Liver (tissue), 9 donors: ENCODE measurements around the gene ANKRD6. TPM values are rescaled to one million over a fixed set of nuclear protein-coding genes. Genes with fewer than 3 reads are reported as not detected.

Experiments
- DNase-seq: peaks from one replicate; pipeline ENCODE4 v3.0.0-alpha.2; 2017; ENCODE audit warnings: low spot score
- H3K27ac ChIP-seq, 2 donors: one replicate each; pipeline ENCODE4 v1.7.0; 2013; ENCODE audit warnings: inconsistent platforms in 2 of 2, low read length in 2 of 2, control low read depth in 1 of 2, low read depth in 1 of 2, mild to moderate bottlenecking in 1 of 2
- H3K27me3 ChIP-seq, 4 donors: one replicate each; pipeline versions ENCODE4 v1.6.1 to v1.7.0; 2013; ENCODE audit warnings: low read length in 3 of 4, inconsistent platforms in 1 of 4, mild to moderate bottlenecking in 1 of 4, moderate library complexity in 1 of 4; ENCODE audit not compliant: control insufficient read depth in 4 of 4, insufficient read depth in 4 of 4
- H3K36me3 ChIP-seq, 4 donors: one replicate each; pipeline versions ENCODE4 v1.6.1 to v1.7.0; 2013; ENCODE audit warnings: low read length in 3 of 4, mild to moderate bottlenecking in 3 of 4, low read depth in 1 of 4, moderate library complexity in 1 of 4; ENCODE audit not compliant: control insufficient read depth in 4 of 4, insufficient read depth in 3 of 4
- H3K4me1 ChIP-seq, 4 donors: one replicate each; pipeline versions ENCODE4 v1.6.1 to v1.7.0; 2013; ENCODE audit warnings: low read length in 3 of 4, mild to moderate bottlenecking in 3 of 4, moderate library complexity in 1 of 4; ENCODE audit not compliant: control insufficient read depth in 4 of 4, insufficient read depth in 4 of 4
- H3K4me3 ChIP-seq, 3 donors: one replicate each; pipeline versions ENCODE4 v1.6.1 to v1.7.0; 2013; ENCODE audit warnings: low read length in 3 of 3, control low read depth in 1 of 3, low read depth in 1 of 3, mild to moderate bottlenecking in 1 of 3
- H3K9ac ChIP-seq, 2 donors: one replicate each; pipeline ENCODE4 v1.7.0; 2013; ENCODE audit warnings: low read length in 2 of 2, mild to moderate bottlenecking in 2 of 2, moderate library complexity in 2 of 2, control low read depth in 1 of 2, low read depth in 1 of 2
- H3K9me3 ChIP-seq, 4 donors: one replicate each; pipeline versions ENCODE4 v1.6.1 to v1.7.0; 2013; ENCODE audit warnings: low read length in 3 of 4; ENCODE audit not compliant: control insufficient read depth in 4 of 4
- FOXA2 ChIP-seq: IDR thresholded peaks from 2 replicates; pipeline ENCODE4 v1.6.1; 2016; ENCODE audit warnings: antibody characterized with exemption
- GABPA ChIP-seq, 2 donors: IDR thresholded peaks in 1 of 2; conservative IDR thresholded peaks in 1 of 2; 2 replicates each; pipeline ENCODE4 v1.6.1; 2016; ENCODE audit warnings: antibody characterized with exemption in 2 of 2, mild to moderate bottlenecking in 1 of 2, moderate library complexity in 1 of 2
- HNF4A ChIP-seq, 2 donors: conservative IDR thresholded peaks; 2 replicates each; pipeline ENCODE4 v1.6.1; 2016; ENCODE audit warnings: antibody characterized with exemption in 2 of 2, mild to moderate bottlenecking in 2 of 2
- HNF4G ChIP-seq: IDR thresholded peaks from 2 replicates; pipeline ENCODE4 v1.6.1; 2016; ENCODE audit warnings: antibody characterized with exemption
- RAD21 ChIP-seq, 2 donors: IDR thresholded peaks; 2 replicates each; pipeline ENCODE4 v1.6.1; 2016; ENCODE audit warnings: antibody characterized with exemption in 2 of 2, mild to moderate bottlenecking in 2 of 2
- RXRA ChIP-seq, 2 donors: IDR thresholded peaks; 2 replicates each; pipeline ENCODE4 v1.6.1; 2017 to 2018; ENCODE audit warnings: antibody characterized with exemption in 2 of 2, mild to moderate bottlenecking in 1 of 2
- SP1 ChIP-seq: IDR thresholded peaks from 2 replicates; pipeline ENCODE4 v1.6.1; 2018; ENCODE audit warnings: antibody characterized with exemption, mild to moderate bottlenecking
- WGBS: extraction: QIAGEN DNeasy Blood & Tissue Kit; methylation state at CpG from one replicate; pipeline ENCODE4 v1.1.7; 2013; 5-methylcytosine and 5-hydroxymethylcytosine counted together
- polyA plus RNA-seq, 2 donors: library from polyadenylated mRNA; stranded (reverse) in 1 of 2; unstranded in 1 of 2; fragments of 200-250 nt in 1 of 2; fragments of >200 nt in 1 of 2; fragmentation: Nextera tagmentation in 1 of 2; extraction: Ambion mirVana in 1 of 2; gene quantifications; one replicate each; pipeline versions ENCODE4 v1.2.1 to v1.2.3, GENCODE V29; 2013 to 2015
- total RNA-seq, 2 donors: library from RNA; depleted of rRNA; stranded (reverse); fragments of >200 nt; gene quantifications; one replicate each; pipeline ENCODE4 v1.2.3, GENCODE V29; 2014
- TF ChIP-seq, protein P1 (sequence below): IDR thresholded peaks from 2 replicates; pipeline ENCODE4 v1.6.1; 2016; ENCODE audit warnings: antibody characterized with exemption, mild to moderate bottlenecking
- TF ChIP-seq, protein P2 (sequence below): IDR thresholded peaks from 2 replicates; pipeline ENCODE4 v1.6.1; 2016; ENCODE audit warnings: antibody characterized with exemption
- TF ChIP-seq, protein P3 (sequence below): fragments of 150-350 bp; IDR thresholded peaks from 2 replicates; pipeline ENCODE4 v1.5.1; 2017; ENCODE audit warnings: improper control_type of control experiment, low read depth, low read length; ENCODE audit not compliant: missing input control
- TF ChIP-seq, protein P4 (sequence below): IDR thresholded peaks from 2 replicates; pipeline ENCODE4 v1.6.1; 2016; ENCODE audit warnings: antibody characterized with exemption
- donor health status: healthy.
- donor health status: healthy.
- donor health status: healthy.
- donor health status: healthy.
- donor health status: healthy.

Gene ANKRD6
- total and polyA plus RNA-seq, 4 donors: 2.9 to 9.2 (median 3.8) TPM

DNA sequence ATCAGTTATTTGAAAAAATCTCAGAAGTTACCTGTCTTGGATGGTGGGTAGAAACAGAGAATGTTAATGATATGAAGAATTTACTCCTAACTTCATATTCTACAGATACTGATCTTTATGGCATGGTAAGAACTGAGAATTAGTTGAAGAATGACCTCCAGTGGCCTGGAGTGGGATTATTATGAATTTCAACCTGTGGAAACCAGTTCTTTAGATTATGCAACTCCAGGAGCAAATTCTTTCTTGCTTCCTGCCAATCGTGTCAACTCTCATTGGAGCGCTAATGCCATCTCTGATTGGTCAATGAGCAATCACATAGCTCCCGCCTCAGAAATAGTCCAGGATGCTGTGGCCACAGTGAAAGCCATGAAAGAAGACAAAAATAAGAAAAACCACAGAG, 165.0 kb downstream of the ANKRD6 start:
- Histone ChIP-seq H3K36me3 (no peaks in the 10 kb centered on the region), H3K27ac (no peak overlapping the region), H3K4me3 (no peak overlapping the region), H3K9me3 (no peaks in the 10 kb centered on the region), H3K4me1 (no peaks in the 10 kb centered on the region), H3K9ac (no peak overlapping the region), H3K27me3 (no peaks in the 10 kb centered on the region)
- no peak for DNase-seq
- 20% methylated on average over 3 of the region's 3 CpGs for WGBS
- TF ChIP-seq RAD21 (IDR thresholded peaks at IDR 0.05) (peak; percentile 87 to 93), HNF4A (conservative IDR thresholded peaks at IDR 0.05) (peak; percentile 38 to 56), GABPA (IDR thresholded peaks at IDR 0.05 in 1 of 2, conservative IDR thresholded peaks at IDR 0.05 in 1 of 2) (no peak), HNF4G (no peak), SP1 (peak; percentile 63), RXRA (IDR thresholded peaks at IDR 0.05) (peak; percentile 48 to 74)
- TF ChIP-seq, protein P1, sequence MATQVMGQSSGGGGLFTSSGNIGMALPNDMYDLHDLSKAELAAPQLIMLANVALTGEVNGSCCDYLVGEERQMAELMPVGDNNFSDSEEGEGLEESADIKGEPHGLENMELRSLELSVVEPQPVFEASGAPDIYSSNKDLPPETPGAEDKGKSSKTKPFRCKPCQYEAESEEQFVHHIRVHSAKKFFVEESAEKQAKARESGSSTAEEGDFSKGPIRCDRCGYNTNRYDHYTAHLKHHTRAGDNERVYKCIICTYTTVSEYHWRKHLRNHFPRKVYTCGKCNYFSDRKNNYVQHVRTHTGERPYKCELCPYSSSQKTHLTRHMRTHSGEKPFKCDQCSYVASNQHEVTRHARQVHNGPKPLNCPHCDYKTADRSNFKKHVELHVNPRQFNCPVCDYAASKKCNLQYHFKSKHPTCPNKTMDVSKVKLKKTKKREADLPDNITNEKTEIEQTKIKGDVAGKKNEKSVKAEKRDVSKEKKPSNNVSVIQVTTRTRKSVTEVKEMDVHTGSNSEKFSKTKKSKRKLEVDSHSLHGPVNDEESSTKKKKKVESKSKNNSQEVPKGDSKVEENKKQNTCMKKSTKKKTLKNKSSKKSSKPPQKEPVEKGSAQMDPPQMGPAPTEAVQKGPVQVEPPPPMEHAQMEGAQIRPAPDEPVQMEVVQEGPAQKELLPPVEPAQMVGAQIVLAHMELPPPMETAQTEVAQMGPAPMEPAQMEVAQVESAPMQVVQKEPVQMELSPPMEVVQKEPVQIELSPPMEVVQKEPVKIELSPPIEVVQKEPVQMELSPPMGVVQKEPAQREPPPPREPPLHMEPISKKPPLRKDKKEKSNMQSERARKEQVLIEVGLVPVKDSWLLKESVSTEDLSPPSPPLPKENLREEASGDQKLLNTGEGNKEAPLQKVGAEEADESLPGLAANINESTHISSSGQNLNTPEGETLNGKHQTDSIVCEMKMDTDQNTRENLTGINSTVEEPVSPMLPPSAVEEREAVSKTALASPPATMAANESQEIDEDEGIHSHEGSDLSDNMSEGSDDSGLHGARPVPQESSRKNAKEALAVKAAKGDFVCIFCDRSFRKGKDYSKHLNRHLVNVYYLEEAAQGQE: no peak
- TF ChIP-seq, protein P2, sequence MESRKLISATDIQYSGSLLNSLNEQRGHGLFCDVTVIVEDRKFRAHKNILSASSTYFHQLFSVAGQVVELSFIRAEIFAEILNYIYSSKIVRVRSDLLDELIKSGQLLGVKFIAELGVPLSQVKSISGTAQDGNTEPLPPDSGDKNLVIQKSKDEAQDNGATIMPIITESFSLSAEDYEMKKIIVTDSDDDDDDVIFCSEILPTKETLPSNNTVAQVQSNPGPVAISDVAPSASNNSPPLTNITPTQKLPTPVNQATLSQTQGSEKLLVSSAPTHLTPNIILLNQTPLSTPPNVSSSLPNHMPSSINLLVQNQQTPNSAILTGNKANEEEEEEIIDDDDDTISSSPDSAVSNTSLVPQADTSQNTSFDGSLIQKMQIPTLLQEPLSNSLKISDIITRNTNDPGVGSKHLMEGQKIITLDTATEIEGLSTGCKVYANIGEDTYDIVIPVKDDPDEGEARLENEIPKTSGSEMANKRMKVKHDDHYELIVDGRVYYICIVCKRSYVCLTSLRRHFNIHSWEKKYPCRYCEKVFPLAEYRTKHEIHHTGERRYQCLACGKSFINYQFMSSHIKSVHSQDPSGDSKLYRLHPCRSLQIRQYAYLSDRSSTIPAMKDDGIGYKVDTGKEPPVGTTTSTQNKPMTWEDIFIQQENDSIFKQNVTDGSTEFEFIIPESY: no peak
- TF ChIP-seq, protein P3, sequence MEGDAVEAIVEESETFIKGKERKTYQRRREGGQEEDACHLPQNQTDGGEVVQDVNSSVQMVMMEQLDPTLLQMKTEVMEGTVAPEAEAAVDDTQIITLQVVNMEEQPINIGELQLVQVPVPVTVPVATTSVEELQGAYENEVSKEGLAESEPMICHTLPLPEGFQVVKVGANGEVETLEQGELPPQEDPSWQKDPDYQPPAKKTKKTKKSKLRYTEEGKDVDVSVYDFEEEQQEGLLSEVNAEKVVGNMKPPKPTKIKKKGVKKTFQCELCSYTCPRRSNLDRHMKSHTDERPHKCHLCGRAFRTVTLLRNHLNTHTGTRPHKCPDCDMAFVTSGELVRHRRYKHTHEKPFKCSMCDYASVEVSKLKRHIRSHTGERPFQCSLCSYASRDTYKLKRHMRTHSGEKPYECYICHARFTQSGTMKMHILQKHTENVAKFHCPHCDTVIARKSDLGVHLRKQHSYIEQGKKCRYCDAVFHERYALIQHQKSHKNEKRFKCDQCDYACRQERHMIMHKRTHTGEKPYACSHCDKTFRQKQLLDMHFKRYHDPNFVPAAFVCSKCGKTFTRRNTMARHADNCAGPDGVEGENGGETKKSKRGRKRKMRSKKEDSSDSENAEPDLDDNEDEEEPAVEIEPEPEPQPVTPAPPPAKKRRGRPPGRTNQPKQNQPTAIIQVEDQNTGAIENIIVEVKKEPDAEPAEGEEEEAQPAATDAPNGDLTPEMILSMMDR: peak; percentile 68
- TF ChIP-seq, protein P4, sequence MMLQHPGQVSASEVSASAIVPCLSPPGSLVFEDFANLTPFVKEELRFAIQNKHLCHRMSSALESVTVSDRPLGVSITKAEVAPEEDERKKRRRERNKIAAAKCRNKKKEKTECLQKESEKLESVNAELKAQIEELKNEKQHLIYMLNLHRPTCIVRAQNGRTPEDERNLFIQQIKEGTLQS: peak; percentile 54

DNA sequence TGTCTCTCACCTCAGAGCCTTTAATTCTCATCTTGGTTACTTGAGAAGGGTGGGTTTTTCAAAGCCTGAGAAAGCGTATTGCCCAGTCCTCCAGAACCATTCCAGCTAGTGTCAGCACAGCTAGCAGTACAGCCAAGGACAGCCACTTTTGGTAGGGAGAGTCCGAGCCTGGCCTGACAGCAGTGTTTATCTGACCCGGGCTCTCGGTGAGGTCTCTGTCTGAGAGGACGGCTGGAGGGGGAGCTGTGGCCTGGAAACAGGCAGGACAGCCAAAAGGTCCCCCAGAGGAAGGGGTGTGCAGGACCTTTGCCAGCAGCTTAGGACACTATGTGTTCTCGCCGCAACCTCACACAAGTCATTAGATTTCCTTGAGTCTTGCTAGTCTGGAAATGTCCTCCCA, 166.8 kb downstream of the ANKRD6 start:
- 72% methylated on average over 7 of the region's 7 CpGs for WGBS
- no peak overlapping the region for H3K27ac ChIP-seq
- H3K27me3 ChIP-seq: no peaks in the 10 kb centered on the region
- H3K4me1 ChIP-seq: no peaks in the 10 kb centered on the region
- H3K36me3 ChIP-seq: no peaks in the 10 kb centered on the region
- DNase-seq: peak; percentile 35
- H3K9ac ChIP-seq: no peak overlapping the region
- no peak overlapping the region for H3K4me3 ChIP-seq
- H3K9me3 ChIP-seq: no peaks in the 10 kb centered on the region
- TF ChIP-seq FOXA2: no peak
